Measurements from ENCODE around the gene SLC7A7.
A peak's percentile ranks its signal among the peaks of the same experiment; 100 is the strongest.
"Not testable (repeated sequence)": the region's sequence is repeated elsewhere in the genome, so short reads cannot be mapped to it uniquely, and the experiment has no call there.

Gene SLC7A7

GRCh38 chr14:22801716-22802115, 13.5 kb downstream of the SLC7A7 start:
- Mint-ChIP-seq H3K27ac (peak overlapping the region; percentile 85), H3K36me3 (ENCODE audit: low read depth) (peaks cover 79% of the 10 kb centered on the region), H3K9me3 (no peaks in the 10 kb centered on the region), H3K27me3 (no peaks in the 10 kb centered on the region), H3K4me1 (ENCODE audit: low read depth) (peaks cover 94% of the 10 kb centered on the region), H3K4me3 (no peak overlapping the region)
- intact Hi-C loops (cut with micrococcal nuclease): loop anchor here (2.0 kb wide), 1 partner anchor 15 kb away; no protein-coding TSS in a partner anchor

GRCh38 chr14:22800346-22800745, 14.9 kb downstream of the SLC7A7 start:
- intact Hi-C loops (cut with micrococcal nuclease): no loop called here
- Mint-ChIP-seq H3K27ac (peak overlapping the region; percentile 85), H3K4me3 (peak overlapping the region; percentile 35), H3K36me3 (ENCODE audit: low read depth) (peaks cover 79% of the 10 kb centered on the region), H3K27me3 (no peaks in the 10 kb centered on the region), H3K9me3 (no peaks in the 10 kb centered on the region), H3K4me1 (ENCODE audit: low read depth) (peaks cover 98% of the 10 kb centered on the region)

GRCh38 chr14:22798528-22798927, 16.7 kb downstream of the SLC7A7 start:
- peaks cover 96% of the 10 kb centered on the region for H3K4me1 Mint-ChIP-seq (ENCODE audit: low read depth)
- H3K27me3 Mint-ChIP-seq: no peaks in the 10 kb centered on the region
- peak overlapping the region; percentile 47 for H3K4me3 Mint-ChIP-seq
- no peaks in the 10 kb centered on the region for H3K9me3 Mint-ChIP-seq
- peaks cover 79% of the 10 kb centered on the region for H3K36me3 Mint-ChIP-seq (ENCODE audit: low read depth)
- intact Hi-C loops (cut with micrococcal nuclease): no loop called here
- H3K27ac Mint-ChIP-seq: peak overlapping the region; percentile 81

GRCh38 chr14:22797017-22797917, 18.0 kb downstream of the SLC7A7 start:
- Mint-ChIP-seq H3K4me3 (no peak overlapping the region), H3K4me1 (ENCODE audit: low read depth) (peaks cover 89% of the 10 kb centered on the region), H3K9me3 (no peaks in the 10 kb centered on the region), H3K27ac (peak overlapping the region; percentile 81), H3K36me3 (ENCODE audit: low read depth) (peaks cover 72% of the 10 kb centered on the region), H3K27me3 (no peaks in the 10 kb centered on the region)
- intact Hi-C loops (cut with micrococcal nuclease): no loop called here

GRCh38 chr14:22796087-22796707, 19.0 kb downstream of the SLC7A7 start:
- Mint-ChIP-seq H3K4me3 (no peak overlapping the region), H3K27me3 (no peaks in the 10 kb centered on the region), H3K4me1 (ENCODE audit: low read depth) (peaks cover 89% of the 10 kb centered on the region), H3K36me3 (ENCODE audit: low read depth) (peaks cover 67% of the 10 kb centered on the region), H3K27ac (peak overlapping the region; percentile 64), H3K9me3 (no peaks in the 10 kb centered on the region)
- intact Hi-C loops (cut with micrococcal nuclease): no loop called here

- peaks cover 54% of the 10 kb centered on the region for H3K36me3 Mint-ChIP-seq (ENCODE audit: low read depth)
- peak overlapping the region; percentile 76 for H3K27ac Mint-ChIP-seq
- no peaks in the 10 kb centered on the region for H3K27me3 Mint-ChIP-seq
- intact Hi-C loops (cut with micrococcal nuclease): no loop called here
- peaks cover 89% of the 10 kb centered on the region for H3K4me1 Mint-ChIP-seq (ENCODE audit: low read depth)
- H3K9me3 Mint-ChIP-seq: no peaks in the 10 kb centered on the region
- no peak overlapping the region for H3K4me3 Mint-ChIP-seq
Observed at GRCh38 chr14:22794551-22794951, 20.7 kb downstream of the SLC7A7 start.

GRCh38 chr14:22793976-22794375, 21.3 kb downstream of the SLC7A7 start:
- intact Hi-C loops (cut with micrococcal nuclease): no loop called here
- H3K27me3 Mint-ChIP-seq: no peaks in the 10 kb centered on the region

GRCh38 chr14:22793550-22793949, 21.7 kb downstream of the SLC7A7 start:
- Mint-ChIP-seq H3K27ac (peak overlapping the region; percentile 76), H3K4me1 (ENCODE audit: low read depth) (peaks cover 89% of the 10 kb centered on the region), H3K36me3 (ENCODE audit: low read depth) (peaks cover 54% of the 10 kb centered on the region)
- H3K27me3 Mint-ChIP-seq; H3K4me3 Mint-ChIP-seq; H3K9me3 Mint-ChIP-seq; intact Hi-C loops (cut with micrococcal nuclease): not testable (repeated sequence)

More at GRCh38 chr14:22793976-22794375, 21.3 kb downstream of the SLC7A7 start:
- peak overlapping the region; percentile 76 for H3K27ac Mint-ChIP-seq
- no peak overlapping the region for H3K4me3 Mint-ChIP-seq
- peaks cover 54% of the 10 kb centered on the region for H3K36me3 Mint-ChIP-seq (ENCODE audit: low read depth)
- H3K4me1 Mint-ChIP-seq (ENCODE audit: low read depth): peaks cover 89% of the 10 kb centered on the region
- H3K9me3 Mint-ChIP-seq: no peaks in the 10 kb centered on the region

- no peaks in the 10 kb centered on the region for H3K9me3 Mint-ChIP-seq
- peaks cover 78% of the 10 kb centered on the region for H3K4me1 Mint-ChIP-seq (ENCODE audit: low read depth)
- peak overlapping the region; percentile 85 for H3K27ac Mint-ChIP-seq
- H3K4me3 Mint-ChIP-seq: peak overlapping the region; percentile 6
- intact Hi-C loops (cut with micrococcal nuclease): no loop called here
- H3K36me3 Mint-ChIP-seq (ENCODE audit: low read depth): peaks cover 44% of the 10 kb centered on the region
- H3K27me3 Mint-ChIP-seq: no peaks in the 10 kb centered on the region
Observed at GRCh38 chr14:22792158-22792557, 23.1 kb downstream of the SLC7A7 start.

- peak overlapping the region; percentile 85 for H3K27ac Mint-ChIP-seq
- intact Hi-C loops (cut with micrococcal nuclease): no loop called here
- H3K4me1 Mint-ChIP-seq (ENCODE audit: low read depth): peaks cover 78% of the 10 kb centered on the region
- no peaks in the 10 kb centered on the region for H3K27me3 Mint-ChIP-seq
- H3K9me3 Mint-ChIP-seq: no peaks in the 10 kb centered on the region
- H3K4me3 Mint-ChIP-seq: peak overlapping the region; percentile 11
- H3K36me3 Mint-ChIP-seq (ENCODE audit: low read depth): peaks cover 44% of the 10 kb centered on the region
Observed at GRCh38 chr14:22791301-22791700, 23.9 kb downstream of the SLC7A7 start.

GRCh38 chr14:22786685-22787084, 28.6 kb downstream of the SLC7A7 start:
- Mint-ChIP-seq H3K27me3 (no peaks in the 10 kb centered on the region), H3K4me3 (no peak overlapping the region), H3K4me1 (ENCODE audit: low read depth) (peaks cover 77% of the 10 kb centered on the region), H3K36me3 (ENCODE audit: low read depth) (peaks cover 20% of the 10 kb centered on the region), H3K27ac (peak overlapping the region; percentile 89), H3K9me3 (no peaks in the 10 kb centered on the region)
- intact Hi-C loops (cut with micrococcal nuclease): no loop called here

GRCh38 chr14:22781301-22781991, 33.8 kb downstream of the SLC7A7 start:
- intact Hi-C loops (cut with micrococcal nuclease): no loop called here
- H3K4me1 Mint-ChIP-seq (ENCODE audit: low read depth): peaks cover 71% of the 10 kb centered on the region
- no peak overlapping the region for H3K4me3 Mint-ChIP-seq
- peaks cover 60% of the 10 kb centered on the region for H3K36me3 Mint-ChIP-seq (ENCODE audit: low read depth)
- H3K27ac Mint-ChIP-seq: peak overlapping the region; percentile 90
- H3K27me3 Mint-ChIP-seq: no peaks in the 10 kb centered on the region
- no peaks in the 10 kb centered on the region for H3K9me3 Mint-ChIP-seq

GRCh38 chr14:22780941-22781300, 34.3 kb downstream of the SLC7A7 start:
- Mint-ChIP-seq H3K4me1 (ENCODE audit: low read depth) (peaks cover 73% of the 10 kb centered on the region), H3K27ac (peak overlapping the region; percentile 90), H3K9me3 (no peaks in the 10 kb centered on the region), H3K36me3 (ENCODE audit: low read depth) (peaks cover 63% of the 10 kb centered on the region), H3K4me3 (no peak overlapping the region), H3K27me3 (no peaks in the 10 kb centered on the region)
- intact Hi-C loops (cut with micrococcal nuclease): no loop called here
